Mesothelial cell of epicardium (in vitro differentiated cells): ENCODE results near the gene RTL3. TPM values are rescaled to one million over a fixed set of nuclear protein-coding genes. Genes with fewer than 3 reads are reported as not detected.

ENCODE experiments used
- DNase-seq, 2 experiments: peaks; one replicate each; pipeline ENCODE4 v3.0.0; 2021; ENCODE audit warnings: low spot score in 2 of 2; ENCODE audit not compliant: unreplicated experiment in 2 of 2
- H3K27ac Mint-ChIP-seq: 2 replicates; pipeline ENCODE4 v1.8.0; 2021; ENCODE audit warnings: mixed read lengths
- H3K27me3 Mint-ChIP-seq: 2 replicates; pipeline ENCODE4 v1.8.0; 2021; ENCODE audit warnings: low read depth, mixed read lengths
- H3K36me3 Mint-ChIP-seq: 2 replicates; pipeline ENCODE4 v1.8.0; 2021; ENCODE audit warnings: mixed read lengths
- H3K4me1 Mint-ChIP-seq: 2 replicates; pipeline ENCODE4 v1.8.0; 2021; ENCODE audit warnings: mixed read lengths
- H3K4me3 Mint-ChIP-seq: 2 replicates; pipeline ENCODE4 v1.8.0; 2021; ENCODE audit warnings: mild to moderate bottlenecking, moderate library complexity, mixed read lengths
- H3K9me3 Mint-ChIP-seq: 2 replicates; pipeline ENCODE4 v1.8.0; 2021; ENCODE audit warnings: mixed read lengths
- CTCF ChIP-seq: fragments of 200-600 bp; sonication (generic); IDR thresholded peaks from one replicate; pipeline ENCODE4 v1.5.0; 2021; ENCODE audit warnings: antibody characterized with exemption; ENCODE audit not compliant: unreplicated experiment
- total RNA-seq: library from RNA; stranded (reverse); gene quantifications from 3 replicates; pipeline ENCODE4 v1.2.1, GENCODE V29; 2021

The RTL3 gene
- not detected in 3 replicates for total RNA-seq

- Mint-ChIP-seq H3K27me3 (no peaks in the 10 kb centered on the region), H3K4me1 (no peaks in the 10 kb centered on the region), H3K9me3 (peaks cover 7% of the 10 kb centered on the region), H3K27ac (no peak within 1 kb of the TSS), H3K36me3 (no peaks in the 10 kb centered on the region), H3K4me3 (no peak within 1 kb of the TSS)
- DNase-seq = no peak
- TF ChIP-seq CTCF = no peak
Observed at GRCh38 chrX:78658845-78659744, at the start of gene RTL3. Gene RTL3 (minus strand): TSS chrX:78659328. CDS start chrX:78658420, 908 bp downstream.

- TF ChIP-seq CTCF = no peak
- no peaks in the 10 kb centered on the region for H3K27me3 Mint-ChIP-seq
Observed at GRCh38 chrX:78708816-78709215, 49.7 kb upstream of the RTL3 start.

GRCh38 chrX:78708262-78708661 lies 49.1 kb upstream of the RTL3 start:
- peaks cover 31% of the 10 kb centered on the region for H3K9me3 Mint-ChIP-seq

More at GRCh38 chrX:78708816-78709215, 49.7 kb upstream of the RTL3 start:
- peaks cover 4% of the 10 kb centered on the region for H3K4me1 Mint-ChIP-seq
- peaks cover 33% of the 10 kb centered on the region for H3K9me3 Mint-ChIP-seq
- no peak overlapping the region for H3K27ac Mint-ChIP-seq
- no peaks in the 10 kb centered on the region for H3K36me3 Mint-ChIP-seq
- H3K4me3 Mint-ChIP-seq = no peak overlapping the region
- no peak for DNase-seq

GRCh38 chrX:78706071-78706470 lies 46.9 kb upstream of the RTL3 start:
- no peaks in the 10 kb centered on the region for H3K27me3 Mint-ChIP-seq
- DNase-seq = no peak
- H3K4me3 Mint-ChIP-seq = no peak overlapping the region
- no peaks in the 10 kb centered on the region for H3K36me3 Mint-ChIP-seq
- TF ChIP-seq CTCF = no peak
- no peak overlapping the region for H3K27ac Mint-ChIP-seq
- peaks cover 30% of the 10 kb centered on the region for H3K9me3 Mint-ChIP-seq
- H3K4me1 Mint-ChIP-seq = no peaks in the 10 kb centered on the region

More at GRCh38 chrX:78708262-78708661, 49.1 kb upstream of the RTL3 start:
- Mint-ChIP-seq H3K4me1 (peaks cover 4% of the 10 kb centered on the region), H3K27me3 (no peaks in the 10 kb centered on the region), H3K36me3 (no peaks in the 10 kb centered on the region), H3K4me3 (no peak overlapping the region), H3K27ac (no peak overlapping the region)
- DNase-seq = no peak
- TF ChIP-seq CTCF = no peak

GRCh38 chrX:78693536-78693935 lies 34.4 kb upstream of the RTL3 start:
- H3K4me1 Mint-ChIP-seq = no peaks in the 10 kb centered on the region
- no peak for TF ChIP-seq CTCF
- no peaks in the 10 kb centered on the region for H3K36me3 Mint-ChIP-seq
- DNase-seq = no peak
- H3K27me3 Mint-ChIP-seq = no peaks in the 10 kb centered on the region
- peaks cover 46% of the 10 kb centered on the region for H3K9me3 Mint-ChIP-seq
- H3K4me3 Mint-ChIP-seq = no peak overlapping the region
- H3K27ac Mint-ChIP-seq = no peak overlapping the region
